NCI-H1436 treated with DMSO at 0.1 percent for 48 hours (cell line): Measurements from ENCODE around the gene PRKCZ.

Experiments
- DNase-seq: peaks from one replicate; lab custom pipeline; 2025; lab: John Stamatoyannopoulos, UW

The PRKCZ gene

DNA sequence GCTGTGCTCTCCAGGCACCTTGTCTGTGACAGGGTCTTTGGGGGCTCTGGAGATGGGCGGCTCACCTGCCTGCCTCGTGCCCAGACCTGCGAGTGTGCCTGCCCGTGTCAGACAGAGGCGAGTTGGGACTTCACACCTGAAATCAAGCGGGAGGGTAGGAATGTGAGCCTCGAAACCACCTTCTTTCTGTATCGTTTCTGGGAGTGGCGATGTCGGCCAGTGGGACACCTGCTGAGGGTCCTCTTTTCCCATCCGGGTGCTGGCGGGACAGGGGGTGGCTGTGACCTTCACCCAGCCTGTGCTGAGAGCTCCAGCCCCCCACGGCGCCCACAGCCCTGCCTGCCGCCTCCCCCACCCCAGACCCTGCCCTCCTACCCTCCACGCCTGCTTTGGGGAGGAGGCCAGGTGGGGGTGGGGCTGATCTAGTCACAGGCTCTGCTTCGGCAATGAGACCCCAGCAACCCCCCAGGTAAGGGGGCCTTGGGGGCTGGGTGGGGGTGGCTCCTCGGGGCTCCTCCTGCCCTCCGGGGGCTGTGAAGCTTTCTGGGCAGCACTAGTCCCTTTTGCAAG is 160.0 kb downstream of the PRKCZ start:
- no peak for DNase-seq

DNA sequence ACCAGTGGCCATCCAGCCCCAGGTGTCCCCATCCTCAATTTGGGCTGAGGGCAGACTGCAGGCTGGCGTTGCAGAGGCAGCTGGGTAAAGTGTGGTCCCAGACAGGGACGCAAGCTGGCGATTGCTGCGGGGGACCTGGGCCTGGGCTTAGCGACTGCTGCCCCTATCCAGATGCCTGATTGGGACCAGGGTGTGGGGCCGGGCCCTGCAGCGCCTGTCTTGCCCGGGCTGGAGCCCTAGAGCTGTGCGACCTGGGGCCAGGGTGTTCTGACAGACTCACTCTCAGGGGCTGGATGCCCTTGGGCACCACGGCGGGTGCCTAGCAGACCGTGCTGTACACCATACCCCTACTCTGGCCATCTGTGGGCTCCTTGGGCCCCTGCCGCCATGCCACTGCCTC is 160.6 kb downstream of the PRKCZ start:
- DNase-seq = no peak

DNA sequence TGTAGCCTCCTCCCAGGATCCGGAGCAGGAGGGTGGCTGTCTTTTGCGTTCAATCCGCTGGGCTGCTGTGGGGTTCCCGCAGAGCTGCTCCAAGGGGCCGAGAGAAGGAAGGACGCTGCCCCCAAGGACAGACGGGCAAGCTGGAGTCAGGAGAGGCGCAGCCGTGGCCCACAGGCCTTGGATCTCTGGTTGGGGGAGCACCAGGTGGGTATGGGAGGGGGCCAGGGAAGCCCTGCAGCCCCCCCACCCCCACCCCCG is 162.0 kb downstream of the PRKCZ start:
- no peak for DNase-seq

DNA sequence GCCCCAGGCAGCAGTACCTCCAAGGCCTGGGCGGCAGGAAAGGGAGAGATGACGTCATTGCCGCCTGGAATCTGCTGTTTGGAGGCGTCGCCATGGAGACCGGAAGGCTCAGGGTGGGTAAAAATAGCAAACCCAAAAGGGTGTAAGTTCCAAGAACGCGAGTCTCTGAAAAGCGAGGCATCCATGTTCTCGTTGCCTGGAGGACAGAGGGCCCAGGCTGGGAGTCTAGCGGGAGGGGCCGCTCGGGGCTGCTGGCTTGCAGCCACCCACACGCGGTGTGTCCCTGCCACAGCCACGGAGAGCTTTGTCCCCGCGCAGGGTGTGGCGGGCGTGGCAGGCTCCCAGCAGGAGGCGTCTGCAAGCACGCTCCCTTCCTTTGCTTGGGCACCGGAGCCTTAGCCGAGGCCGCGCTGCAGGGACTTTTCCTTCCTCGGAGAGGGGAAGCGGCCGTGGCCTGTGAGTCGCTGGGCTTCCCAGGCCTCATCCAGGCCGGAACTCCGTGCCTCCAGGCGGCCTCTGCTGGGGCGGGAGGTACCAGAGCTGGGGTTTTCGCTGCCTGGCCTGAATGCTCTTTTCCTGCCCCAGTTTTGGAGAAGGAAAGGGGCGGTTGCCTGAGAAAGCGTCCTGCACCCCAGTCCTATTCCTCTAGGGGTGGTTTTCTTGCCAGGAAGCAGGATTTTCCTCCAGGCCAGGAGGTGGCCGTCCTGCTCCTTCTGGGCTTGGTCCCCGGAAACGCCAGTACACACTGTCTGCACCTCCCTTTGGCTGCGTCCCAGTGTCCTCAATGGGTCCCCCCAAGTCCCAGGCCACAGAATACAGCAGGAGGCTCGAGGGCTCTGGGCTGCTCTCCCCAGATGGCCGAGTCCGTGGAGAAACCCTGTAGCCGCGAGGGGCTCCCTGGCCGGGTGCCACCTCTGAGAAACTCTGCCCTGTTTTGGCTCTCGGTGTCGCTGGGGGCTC is 162.6 kb downstream of the PRKCZ start:
- DNase-seq = no peak

DNA sequence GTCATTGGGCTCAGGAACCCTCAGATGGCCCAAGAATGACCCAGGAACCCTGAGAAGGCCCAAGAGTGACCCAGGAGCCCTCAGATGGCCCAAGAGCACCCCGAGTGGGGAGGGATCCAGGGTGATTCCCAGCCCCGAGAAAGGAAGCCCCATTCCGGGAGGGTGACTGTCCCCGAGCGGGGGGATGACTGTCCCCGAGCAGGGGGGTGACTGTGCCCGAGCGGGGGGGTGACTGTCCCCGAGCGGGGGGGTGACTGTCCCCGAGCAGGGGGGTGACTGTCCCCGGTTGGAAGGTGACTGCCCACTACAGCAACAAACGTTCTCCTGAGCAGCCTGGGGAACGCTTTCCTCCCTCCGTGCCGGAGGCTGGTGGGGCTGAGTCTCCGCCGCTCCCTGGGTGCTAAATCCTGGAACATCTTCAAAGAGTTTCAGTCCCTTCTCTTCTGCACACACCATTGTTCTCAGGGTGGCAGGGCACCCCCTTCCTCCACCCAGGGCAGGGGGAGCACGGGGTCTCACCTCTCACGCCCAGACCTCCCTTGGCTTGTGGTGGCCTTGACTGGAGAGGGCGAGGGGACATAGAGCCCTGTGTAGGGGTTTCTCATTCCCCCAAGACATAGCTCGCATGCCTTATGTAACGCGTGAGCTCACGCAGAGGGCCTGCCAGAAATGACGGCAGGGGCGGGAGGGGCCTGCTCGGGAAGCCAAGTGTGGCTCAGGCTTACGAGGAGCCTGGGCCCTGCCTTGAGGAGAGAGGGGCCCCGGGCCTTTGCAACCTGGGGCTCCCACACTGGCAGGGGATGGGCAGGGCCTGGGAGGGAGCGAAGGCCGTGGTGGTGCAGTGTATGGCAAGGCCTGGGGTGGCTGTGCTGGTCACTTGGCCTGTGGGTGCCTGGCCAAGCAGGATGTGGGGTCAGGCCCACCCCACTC is 163.6 kb downstream of the PRKCZ start:
- no peak for DNase-seq

DNA sequence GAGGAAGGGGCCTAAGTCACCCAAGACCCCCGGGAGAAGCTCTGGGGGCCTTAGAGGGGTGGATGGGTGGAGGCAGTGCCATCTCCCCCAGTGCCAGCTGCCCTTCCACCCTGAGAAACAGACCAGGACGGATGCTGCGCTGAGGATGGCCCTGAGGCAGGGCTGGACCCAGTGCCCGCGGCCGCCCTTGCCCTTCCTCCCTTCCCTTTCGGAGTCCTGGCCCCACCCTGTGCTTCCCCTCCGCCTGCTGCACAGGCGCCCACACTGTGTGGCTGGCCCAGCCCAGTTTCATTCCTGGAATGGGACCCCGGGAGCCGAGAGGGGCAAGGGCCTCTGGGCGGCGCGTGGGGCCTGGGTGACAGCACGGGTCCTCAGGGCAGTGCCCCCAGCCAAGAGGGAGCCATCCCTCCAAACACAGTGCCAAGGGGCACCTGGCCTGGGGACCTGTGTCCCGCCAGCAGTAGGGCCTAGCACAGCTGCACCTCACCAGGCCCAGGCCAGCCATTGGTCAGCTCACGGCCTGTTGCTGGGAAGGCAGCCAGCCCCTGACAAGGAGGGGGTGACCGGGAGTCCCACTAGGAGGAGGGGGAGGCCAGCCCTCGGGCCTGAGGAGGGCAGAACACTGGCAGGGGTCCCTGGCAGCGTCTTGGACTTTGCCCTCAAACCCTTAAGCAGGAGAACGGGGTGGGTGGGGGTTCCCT is 164.5 kb downstream of the PRKCZ start:
- DNase-seq = no peak

DNA sequence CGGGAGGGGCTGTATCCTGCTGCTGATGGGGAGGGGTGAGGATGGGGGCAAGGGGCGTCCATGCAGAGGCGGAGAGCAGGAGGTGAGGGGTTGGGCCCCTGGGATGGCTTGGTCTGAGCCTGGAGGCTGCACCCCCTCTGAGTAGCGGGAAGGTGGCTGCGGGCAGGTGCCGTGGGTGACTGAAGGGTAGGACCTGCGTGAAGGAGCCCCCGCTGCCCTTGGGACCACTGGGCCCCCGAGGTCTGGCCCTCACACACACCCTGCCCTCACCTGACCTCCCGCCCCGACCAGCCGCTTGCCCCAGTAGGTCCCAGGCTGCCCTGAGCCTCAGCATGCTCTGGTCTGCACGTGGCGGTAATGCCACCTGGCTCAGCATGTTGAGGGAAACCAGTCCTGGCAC is 165.1 kb downstream of the PRKCZ start:
- no peak for DNase-seq

DNA sequence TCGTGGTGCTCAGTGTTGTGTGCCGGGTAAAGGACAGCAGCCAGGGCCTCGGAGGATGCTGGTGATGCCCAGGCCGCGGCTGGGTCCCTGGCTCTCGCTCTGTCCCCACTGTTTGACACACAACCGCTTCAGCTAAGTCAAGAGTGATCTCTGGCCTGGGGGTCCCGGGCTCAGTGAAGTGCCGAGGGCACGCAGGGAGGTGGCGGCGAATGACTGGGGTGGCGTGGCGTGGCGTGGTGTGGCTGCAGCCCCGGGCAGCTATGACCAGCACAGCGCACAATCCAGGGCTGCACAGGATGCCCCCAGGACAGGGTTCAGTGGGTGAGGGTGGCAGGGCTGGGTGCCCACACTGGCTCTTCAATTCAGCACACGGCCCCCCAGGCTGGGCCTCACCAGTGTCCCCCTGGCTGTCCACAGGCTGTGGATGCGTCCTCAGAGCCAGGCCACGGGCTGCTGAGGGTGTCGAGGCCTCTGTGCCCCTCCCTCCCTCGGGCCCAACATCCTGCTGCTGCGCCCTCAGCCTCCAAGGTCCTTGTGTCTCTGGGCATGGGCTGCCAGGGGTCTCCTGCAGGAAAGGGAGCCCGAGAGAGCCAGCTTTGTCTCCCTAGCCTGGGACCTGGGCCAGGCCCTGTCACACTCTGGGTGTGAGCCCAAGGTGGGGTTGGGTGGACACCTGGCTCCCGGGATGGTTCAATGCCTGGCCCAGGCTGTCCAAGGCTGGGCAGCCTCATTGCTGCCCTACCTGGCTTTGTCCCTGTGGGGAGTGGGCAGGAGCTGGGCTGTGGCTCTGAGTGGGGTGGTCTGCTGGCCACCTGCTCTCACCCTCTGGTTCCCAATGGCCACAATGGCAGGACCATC is 165.9 kb downstream of the PRKCZ start:
- no peak for DNase-seq

DNA sequence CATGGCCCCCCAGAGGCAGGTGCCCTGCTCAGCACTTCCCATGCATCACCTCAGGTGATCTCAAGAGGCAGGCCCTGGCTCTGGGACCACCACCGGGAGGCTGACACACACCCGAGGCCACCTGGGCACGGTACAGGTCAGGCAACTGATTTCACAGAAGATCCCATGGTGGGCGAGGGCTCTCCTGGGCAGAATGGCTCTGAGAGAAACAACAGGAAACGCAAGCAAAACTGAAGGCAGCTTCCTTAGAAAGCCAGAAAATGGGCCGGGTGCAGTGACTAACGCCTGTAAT is 166.5 kb downstream of the PRKCZ start:
- no peak for DNase-seq

DNA sequence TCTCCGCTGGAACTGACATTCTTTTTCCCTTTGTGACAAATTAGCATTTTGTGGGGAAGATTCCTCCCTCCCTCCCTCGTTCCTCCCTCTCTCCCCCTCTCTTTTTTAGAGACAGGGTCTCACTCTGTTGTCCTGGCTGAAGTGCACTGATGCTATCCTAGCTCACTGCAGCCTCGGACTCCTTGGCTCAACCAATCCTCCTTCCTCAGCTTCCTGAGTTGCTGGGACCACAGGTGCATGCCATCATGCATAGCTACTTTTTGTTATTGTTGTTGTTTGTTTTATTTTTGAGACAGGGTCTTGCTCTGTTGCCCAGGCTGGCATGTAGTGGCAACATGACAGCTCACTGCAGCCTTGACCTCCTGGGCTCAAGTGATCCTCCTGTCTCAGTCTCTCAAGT is 171.1 kb downstream of the PRKCZ start:
- no peak for DNase-seq

DNA sequence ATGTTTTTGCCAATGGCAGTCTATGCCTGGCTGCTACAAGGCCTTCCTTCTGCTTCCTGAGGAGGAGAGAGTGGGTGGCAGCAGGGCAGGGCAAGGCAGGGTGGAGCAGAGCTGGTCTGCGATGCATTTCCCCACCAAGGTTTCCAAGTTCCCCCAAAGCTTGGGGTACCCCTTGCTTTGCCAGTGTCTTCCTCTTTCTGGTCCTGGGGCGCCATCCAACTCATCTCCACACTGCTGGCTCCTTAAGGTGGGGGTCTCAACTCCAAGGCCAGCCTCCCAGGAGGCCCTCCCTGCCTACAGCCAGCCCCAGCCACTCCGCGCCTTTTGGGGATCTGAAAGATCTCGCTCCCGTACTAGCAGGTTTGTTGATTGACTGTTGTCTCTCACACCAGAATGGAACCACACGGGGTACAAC is 174.0 kb downstream of the PRKCZ start:
- no peak for DNase-seq

DNA sequence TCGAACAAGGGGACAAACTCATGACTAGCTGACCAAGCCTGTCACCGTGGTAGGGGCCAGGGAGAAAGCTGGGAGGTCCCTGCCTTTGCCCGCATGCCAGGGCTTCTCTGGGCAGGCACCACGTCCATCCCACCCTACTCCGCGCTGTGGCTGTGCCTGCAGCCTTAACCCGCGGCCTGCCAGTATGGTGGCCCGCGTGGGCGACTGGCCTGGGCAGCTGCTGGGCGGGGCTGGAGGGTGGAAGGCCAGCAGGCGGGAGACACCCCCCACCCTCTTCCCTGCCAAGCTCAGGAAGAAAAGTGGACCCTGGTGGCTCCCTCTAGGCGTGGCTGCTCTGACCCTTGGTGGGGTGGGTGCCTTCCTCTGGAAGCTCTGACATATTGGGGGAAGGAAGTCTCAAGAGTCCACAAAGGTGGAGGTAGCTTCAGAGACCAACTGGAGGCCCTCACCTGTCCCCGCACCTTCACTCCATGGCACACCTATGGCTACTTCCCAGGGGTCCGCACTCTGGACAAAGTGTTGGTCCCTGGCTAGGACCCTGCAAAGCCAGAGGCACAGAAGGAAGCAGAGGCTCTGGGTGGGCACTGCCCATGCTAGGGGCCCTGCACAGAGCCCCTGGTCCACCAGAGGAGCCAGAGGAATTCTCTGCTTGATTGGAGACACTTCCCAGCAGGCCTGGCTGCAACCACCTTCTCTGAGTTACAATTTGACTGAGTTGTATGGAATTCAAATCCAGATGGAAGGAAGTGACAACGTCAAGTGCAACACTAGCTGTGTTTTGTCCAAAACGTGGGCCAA is 174.6 kb downstream of the PRKCZ start:
- no peak for DNase-seq

DNA sequence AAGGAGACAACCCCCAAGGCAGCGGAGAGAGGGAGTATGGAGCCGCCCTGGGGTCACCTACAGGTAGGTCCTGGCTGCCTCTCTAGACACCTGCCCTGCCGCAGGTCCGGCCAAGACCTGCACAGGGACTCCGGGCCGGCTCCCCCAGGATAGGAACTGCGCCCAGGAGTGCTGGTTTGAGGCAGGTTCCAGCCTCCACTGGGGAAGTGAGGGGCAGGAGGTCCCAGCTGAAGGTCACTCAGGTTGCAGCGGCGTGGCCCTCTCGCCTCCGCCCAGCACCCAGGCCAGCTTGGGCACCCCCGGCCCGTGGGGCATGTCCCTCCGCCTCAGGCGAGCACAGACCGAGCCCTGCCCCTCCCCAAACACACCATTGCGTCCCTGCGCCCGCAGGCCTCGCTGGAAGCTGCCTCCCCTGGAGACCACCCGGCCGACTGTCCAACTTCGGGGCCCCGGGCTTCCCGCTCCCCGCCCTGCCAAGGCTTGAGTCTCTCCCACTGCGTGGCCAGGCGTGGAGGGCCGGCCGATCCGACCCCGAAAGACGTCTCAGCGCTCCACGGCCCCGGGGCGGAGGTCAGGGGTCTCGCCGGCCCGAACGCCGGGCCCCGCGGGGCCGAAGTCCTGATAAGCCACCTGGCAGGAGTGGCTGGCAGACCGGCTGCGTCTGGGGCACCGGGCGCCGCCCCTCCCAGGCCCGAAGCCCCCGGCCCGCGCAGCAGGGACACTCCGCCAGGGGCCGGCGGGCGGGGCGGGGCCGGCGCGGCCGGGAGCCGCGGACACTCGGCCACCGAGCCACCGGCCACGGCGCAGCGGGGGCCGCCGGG is 176.5 kb downstream of the PRKCZ start:
- DNase-seq = no peak

DNA sequence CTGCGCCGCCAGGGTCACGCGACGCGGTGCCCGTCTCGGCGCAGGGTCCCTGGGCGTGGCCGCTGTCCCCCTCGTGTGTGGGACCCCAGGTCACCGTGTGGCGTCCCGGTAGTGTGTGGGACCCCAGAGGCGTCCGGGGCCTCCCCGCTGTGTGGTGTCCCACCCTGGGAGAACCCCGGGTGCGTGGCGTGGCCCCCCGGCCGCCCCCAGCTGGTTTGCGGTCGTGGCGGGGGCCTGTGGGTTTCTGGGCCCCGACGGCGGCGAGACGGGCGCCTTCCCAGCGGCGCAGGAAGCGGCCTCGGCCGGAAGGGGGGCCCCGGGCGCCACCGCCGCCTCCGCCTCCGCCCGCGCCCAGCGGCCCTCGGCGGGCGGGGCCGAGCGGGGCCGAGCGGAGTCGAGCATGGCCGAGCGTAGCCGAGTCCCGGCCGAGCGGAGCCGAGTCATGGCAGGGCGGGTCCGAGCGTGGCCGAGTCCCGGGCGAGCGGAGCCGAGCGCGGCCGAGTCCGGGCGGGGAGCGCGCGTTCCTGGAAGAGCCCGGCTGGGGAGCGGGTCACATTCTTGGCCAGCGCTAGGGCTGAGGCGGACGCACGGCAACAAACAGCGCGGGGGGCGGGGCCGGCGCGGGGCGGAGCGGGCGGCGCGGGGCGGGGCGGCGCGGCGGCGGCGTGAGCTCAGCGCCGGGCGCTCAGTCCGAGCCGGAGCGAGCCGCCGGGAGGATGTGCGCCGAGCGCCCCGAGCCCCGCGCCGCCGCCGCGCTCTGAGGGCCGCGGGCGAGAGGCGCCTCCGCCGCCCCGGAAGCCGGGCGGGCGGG is 177.3 kb downstream of the PRKCZ start:
- DNase-seq = peak; percentile 52

DNA sequence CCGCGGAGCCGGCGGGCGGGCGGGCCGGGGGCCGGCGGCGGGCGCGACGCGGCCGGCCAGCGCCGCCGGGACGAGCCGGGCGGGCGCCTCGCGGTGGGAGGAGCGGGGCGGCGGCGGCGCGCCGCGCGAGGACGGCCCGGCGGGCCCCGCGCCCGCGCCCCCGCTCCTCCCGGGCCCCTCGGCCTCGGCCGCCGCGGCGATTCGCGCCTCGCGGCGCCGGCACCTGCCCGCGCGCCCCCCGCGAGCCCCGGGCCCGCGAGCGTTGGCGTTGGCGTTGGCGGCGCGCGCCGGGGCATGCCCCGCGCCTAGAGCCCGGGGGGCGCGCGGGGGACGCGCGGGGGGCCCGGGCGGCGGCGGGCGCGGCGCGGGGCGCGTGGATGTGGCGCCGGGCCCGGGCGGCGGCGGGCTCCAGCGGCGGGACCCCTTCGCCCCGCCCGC is 178.0 kb downstream of the PRKCZ start, which contains the start of gene SKI:
Gene SKI (plus strand): TSS at position 163 of the 438 bp plus-strand sequence. CDS start 448 bp downstream, outside the sequence.
- DNase-seq = no peak

DNA sequence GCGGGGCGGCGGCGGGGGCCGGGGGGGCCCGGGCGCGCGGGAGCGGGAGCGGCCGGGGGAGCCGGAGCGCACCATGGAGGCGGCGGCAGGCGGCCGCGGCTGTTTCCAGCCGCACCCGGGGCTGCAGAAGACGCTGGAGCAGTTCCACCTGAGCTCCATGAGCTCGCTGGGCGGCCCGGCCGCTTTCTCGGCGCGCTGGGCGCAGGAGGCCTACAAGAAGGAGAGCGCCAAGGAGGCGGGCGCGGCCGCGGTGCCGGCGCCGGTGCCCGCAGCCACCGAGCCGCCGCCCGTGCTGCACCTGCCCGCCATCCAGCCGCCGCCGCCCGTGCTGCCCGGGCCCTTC is 178.5 kb downstream of the PRKCZ start:
- no peak for DNase-seq

DNA sequence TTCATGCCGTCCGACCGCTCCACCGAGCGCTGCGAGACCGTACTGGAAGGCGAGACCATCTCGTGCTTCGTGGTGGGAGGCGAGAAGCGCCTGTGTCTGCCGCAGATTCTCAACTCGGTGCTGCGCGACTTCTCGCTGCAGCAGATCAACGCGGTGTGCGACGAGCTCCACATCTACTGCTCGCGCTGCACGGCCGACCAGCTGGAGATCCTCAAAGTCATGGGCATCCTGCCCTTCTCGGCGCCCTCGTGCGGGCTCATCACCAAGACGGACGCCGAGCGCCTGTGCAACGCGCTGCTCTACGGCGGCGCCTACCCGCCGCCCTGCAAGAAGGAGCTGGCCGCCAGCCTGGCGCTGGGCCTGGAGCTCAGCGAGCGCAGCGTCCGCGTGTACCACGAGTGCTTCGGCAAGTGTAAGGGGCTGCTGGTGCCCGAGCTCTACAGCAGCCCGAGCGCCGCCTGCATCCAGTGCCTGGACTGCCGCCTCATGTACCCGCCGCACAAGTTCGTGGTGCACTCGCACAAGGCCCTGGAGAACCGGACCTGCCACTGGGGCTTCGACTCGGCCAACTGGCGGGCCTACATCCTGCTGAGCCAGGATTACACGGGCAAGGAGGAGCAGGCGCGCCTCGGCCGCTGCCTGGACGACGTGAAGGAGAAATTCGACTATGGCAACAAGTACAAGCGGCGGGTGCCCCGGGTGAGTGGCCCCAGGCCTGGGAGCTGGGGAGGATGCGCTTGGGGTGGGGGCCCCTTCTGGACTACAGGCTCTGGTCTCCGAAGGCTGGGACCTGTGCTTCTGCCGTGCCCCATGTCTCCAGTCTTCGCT is 179.0 kb downstream of the PRKCZ start:
- DNase-seq = no peak
